WTC11 (cell line): ENCODE measurements around the gene THSD4. TPM values are rescaled to one million over a fixed set of nuclear protein-coding genes. Genes with fewer than 3 reads are reported as not detected.

Source experiments
- ATAC-seq: fragments of 200-7000 bp; cut with Tn5 transposase; 2 replicates; pipeline ENCODE4 v1.10.0; 2021; ENCODE audit warnings: mild to moderate bottlenecking, moderate library complexity
- CTCF ChIA-PET: fragments of 300-600 bp; sonication (Branson Sonifier 250); formaldehyde crosslinking; loops from one replicate; lab custom pipeline; 2021; ENCODE audit warnings: antibody characterized with exemption; lab: Charles Lee
- POLR2A ChIA-PET: fragments of 350-600 bp; sonication (Branson Sonifier 250); formaldehyde crosslinking; loops from one replicate; lab custom pipeline; 2021; ENCODE audit warnings: antibody characterized with exemption; lab: Charles Lee
- DNase-seq: peaks from one replicate; pipeline ENCODE4 v3.0.0; 2021; ENCODE audit warnings: low spot score
- H3K27ac Mint-ChIP-seq: 2 replicates; pipeline ENCODE4 v1.8.0; 2021; ENCODE audit warnings: mixed read lengths
- H3K27me3 Mint-ChIP-seq: 2 replicates; pipeline ENCODE4 v1.8.0; 2021; ENCODE audit warnings: low read depth, mild to moderate bottlenecking, moderate library complexity, mixed read lengths
- H3K36me3 Mint-ChIP-seq: 2 replicates; pipeline ENCODE4 v1.8.0; 2021; ENCODE audit warnings: mixed read lengths
- H3K4me1 Mint-ChIP-seq: 2 replicates; pipeline ENCODE4 v1.8.0; 2022; ENCODE audit warnings: mixed read lengths
- H3K4me3 Mint-ChIP-seq: 2 replicates; pipeline ENCODE4 v1.8.0; 2021; ENCODE audit warnings: mild to moderate bottlenecking, moderate library complexity, mixed read lengths
- H3K9me3 Mint-ChIP-seq: 2 replicates; pipeline ENCODE4 v1.8.0; 2021; ENCODE audit warnings: mixed read lengths
- CREB1 ChIP-seq: sonication (generic); formaldehyde crosslinking; IDR thresholded peaks from 2 replicates; pipeline ENCODE4 v1.8.0; 2023; ENCODE audit warnings: mild to moderate bottlenecking, missing genetic modification reagents
- ESRRA ChIP-seq: sonication (generic); formaldehyde crosslinking; IDR thresholded peaks from 2 replicates; pipeline ENCODE4 v1.8.1; 2022; ENCODE audit warnings: mild to moderate bottlenecking, missing genetic modification reagents, borderline replicate concordance
- FOXJ3 ChIP-seq: sonication (generic); formaldehyde crosslinking; IDR thresholded peaks from 2 replicates; pipeline ENCODE4 v1.9.0; 2021; ENCODE audit warnings: missing genetic modification reagents, mild to moderate bottlenecking, borderline replicate concordance
- GRHL2 ChIP-seq: fragments of 250-450 bp; sonication (Bioruptor Pico); IDR thresholded peaks from 2 replicates; pipeline ENCODE4 v1.8.0; 2022; ENCODE audit warnings: mild to moderate bottlenecking, moderate library complexity; ENCODE audit not compliant: insufficient replicate concordance, severe bottlenecking
- JUN ChIP-seq: sonication (generic); formaldehyde crosslinking; IDR thresholded peaks from 2 replicates; pipeline ENCODE4 v1.8.0; 2023; ENCODE audit warnings: mild to moderate bottlenecking, missing genetic modification reagents
- MLX ChIP-seq: sonication (generic); formaldehyde crosslinking; IDR thresholded peaks from 2 replicates; pipeline ENCODE4 v1.8.1; 2023; ENCODE audit warnings: mild to moderate bottlenecking, missing genetic modification reagents, moderate library complexity
- NR1H2 ChIP-seq: sonication (generic); formaldehyde crosslinking; IDR thresholded peaks from 2 replicates; pipeline ENCODE4 v1.9.0; 2021; ENCODE audit warnings: mild to moderate bottlenecking, moderate library complexity, missing genetic modification reagents
- RELA ChIP-seq: sonication (generic); formaldehyde crosslinking; IDR thresholded peaks from 2 replicates; pipeline ENCODE4 v1.8.1; 2022; ENCODE audit warnings: missing genetic modification reagents, mild to moderate bottlenecking, borderline replicate concordance
- SMAD3 ChIP-seq: sonication (generic); formaldehyde crosslinking; IDR thresholded peaks from 2 replicates; pipeline ENCODE4 v1.8.0; 2022; ENCODE audit warnings: missing genetic modification reagents, mild to moderate bottlenecking, borderline replicate concordance
- SMAD4 ChIP-seq: sonication (generic); formaldehyde crosslinking; IDR thresholded peaks from 2 replicates; pipeline ENCODE4 v1.8.0; 2022; ENCODE audit warnings: mild to moderate bottlenecking, missing genetic modification reagents
- ZBTB43 ChIP-seq: sonication (generic); formaldehyde crosslinking; IDR thresholded peaks from 2 replicates; pipeline ENCODE4 v1.8.1; 2023; ENCODE audit warnings: mild to moderate bottlenecking, missing genetic modification reagents
- ZNF138 ChIP-seq: sonication (generic); formaldehyde crosslinking; conservative IDR thresholded peaks from 2 replicates; pipeline ENCODE4 v1.8.1; 2022; ENCODE audit warnings: mild to moderate bottlenecking, moderate library complexity, missing genetic modification reagents
- ZNF416 ChIP-seq: fragments of 250-450 bp; sonication (Bioruptor Pico); IDR thresholded peaks from 2 replicates; pipeline ENCODE4 v1.9.0; 2021; ENCODE audit warnings: mild to moderate bottlenecking, inconsistent platforms
- ZNF512 ChIP-seq: sonication (generic); formaldehyde crosslinking; IDR thresholded peaks from 2 replicates; pipeline ENCODE4 v1.8.1; 2022; ENCODE audit warnings: missing genetic modification reagents, borderline replicate concordance
- ZNF671 ChIP-seq: fragments of 250-450 bp; sonication (Bioruptor Pico); IDR thresholded peaks from 2 replicates; pipeline ENCODE4 v1.8.0; 2021; ENCODE audit warnings: mild to moderate bottlenecking
- total RNA-seq: library from RNA; stranded (reverse); gene quantifications from 3 replicates; pipeline ENCODE4 v1.2.3, GENCODE V29; 2021
- TF ChIP-seq, protein P1 (sequence below): fragments of 250-450 bp; sonication (Bioruptor Pico); IDR thresholded peaks from 2 replicates; pipeline ENCODE4 v1.9.0; 2021; ENCODE audit warnings: mild to moderate bottlenecking
- TF ChIP-seq, protein P2 (sequence below): fragments of 250-450 bp; sonication (Bioruptor Pico); IDR thresholded peaks from 2 replicates; pipeline ENCODE4 v1.9.0; 2021; ENCODE audit warnings: mild to moderate bottlenecking, borderline replicate concordance
- TF ChIP-seq, protein P3 (sequence below): sonication (generic); formaldehyde crosslinking; IDR thresholded peaks from 2 replicates; pipeline ENCODE4 v1.8.1; 2023; ENCODE audit warnings: mild to moderate bottlenecking, missing genetic modification reagents

Gene THSD4
- total RNA-seq, 1 experiment from 2014 or later: 7.8 TPM

DNA sequence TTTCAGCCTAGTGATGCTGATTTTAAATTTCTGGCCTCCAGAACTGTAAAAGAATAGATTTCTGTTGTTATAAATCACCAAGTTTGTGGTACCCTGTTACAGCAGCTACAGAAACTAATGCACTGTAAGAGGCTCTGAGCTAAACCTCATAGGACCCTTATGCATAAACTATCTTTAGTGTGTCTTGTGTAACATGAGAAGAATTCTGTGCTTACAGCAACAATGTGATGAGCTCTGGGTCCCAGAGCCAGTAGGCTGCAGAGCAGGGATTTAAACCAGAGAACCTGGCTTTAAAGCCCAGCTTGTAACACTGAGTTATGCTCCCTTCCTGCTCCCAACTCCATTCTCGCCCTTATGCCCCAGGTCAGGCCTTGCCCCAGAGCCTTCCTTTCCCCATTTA is 113.1 kb downstream of the THSD4 start:
- H3K27me3 Mint-ChIP-seq: no peaks in the 10 kb centered on the region
- no peak overlapping the region for H3K4me3 Mint-ChIP-seq
- ChIA-PET CTCF (interaction anchor here (0.7 to 1.1 kb wide), 4 partner anchors 9 to 212 kb away, joined by 3 to 4 read pairs (median 3); no protein-coding TSS in a partner anchor), POLR2A (no interaction called here)
- H3K4me1 Mint-ChIP-seq: peaks cover 34% of the 10 kb centered on the region
- no peak; the same call in 1 of the 2 replicates for ATAC-seq
- no peaks in the 10 kb centered on the region for H3K36me3 Mint-ChIP-seq
- no peak overlapping the region for H3K27ac Mint-ChIP-seq
- DNase-seq: no peak
- TF ChIP-seq ESRRA (CRISPR knock-in tag): no peak
- no peak for TF ChIP-seq ZNF138 (CRISPR knock-in tag)
- TF ChIP-seq JUN (CRISPR knock-in tag): no peak
- TF ChIP-seq MLX: no peak
- no peak for TF ChIP-seq CREB1 (CRISPR knock-in tag)
- no peak for TF ChIP-seq FOXJ3 (CRISPR knock-in tag)
- TF ChIP-seq ZNF416 (CRISPR knock-in tag): no peak
- no peak for TF ChIP-seq SMAD4 (CRISPR knock-in tag)
- TF ChIP-seq, protein P1, sequence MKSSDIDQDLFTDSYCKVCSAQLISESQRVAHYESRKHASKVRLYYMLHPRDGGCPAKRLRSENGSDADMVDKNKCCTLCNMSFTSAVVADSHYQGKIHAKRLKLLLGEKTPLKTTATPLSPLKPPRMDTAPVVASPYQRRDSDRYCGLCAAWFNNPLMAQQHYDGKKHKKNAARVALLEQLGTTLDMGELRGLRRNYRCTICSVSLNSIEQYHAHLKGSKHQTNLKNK: no peak
- TF ChIP-seq ZBTB43 (CRISPR knock-in tag): no peak
- no peak for TF ChIP-seq ZNF512 (CRISPR knock-in tag)
- TF ChIP-seq, protein P2, sequence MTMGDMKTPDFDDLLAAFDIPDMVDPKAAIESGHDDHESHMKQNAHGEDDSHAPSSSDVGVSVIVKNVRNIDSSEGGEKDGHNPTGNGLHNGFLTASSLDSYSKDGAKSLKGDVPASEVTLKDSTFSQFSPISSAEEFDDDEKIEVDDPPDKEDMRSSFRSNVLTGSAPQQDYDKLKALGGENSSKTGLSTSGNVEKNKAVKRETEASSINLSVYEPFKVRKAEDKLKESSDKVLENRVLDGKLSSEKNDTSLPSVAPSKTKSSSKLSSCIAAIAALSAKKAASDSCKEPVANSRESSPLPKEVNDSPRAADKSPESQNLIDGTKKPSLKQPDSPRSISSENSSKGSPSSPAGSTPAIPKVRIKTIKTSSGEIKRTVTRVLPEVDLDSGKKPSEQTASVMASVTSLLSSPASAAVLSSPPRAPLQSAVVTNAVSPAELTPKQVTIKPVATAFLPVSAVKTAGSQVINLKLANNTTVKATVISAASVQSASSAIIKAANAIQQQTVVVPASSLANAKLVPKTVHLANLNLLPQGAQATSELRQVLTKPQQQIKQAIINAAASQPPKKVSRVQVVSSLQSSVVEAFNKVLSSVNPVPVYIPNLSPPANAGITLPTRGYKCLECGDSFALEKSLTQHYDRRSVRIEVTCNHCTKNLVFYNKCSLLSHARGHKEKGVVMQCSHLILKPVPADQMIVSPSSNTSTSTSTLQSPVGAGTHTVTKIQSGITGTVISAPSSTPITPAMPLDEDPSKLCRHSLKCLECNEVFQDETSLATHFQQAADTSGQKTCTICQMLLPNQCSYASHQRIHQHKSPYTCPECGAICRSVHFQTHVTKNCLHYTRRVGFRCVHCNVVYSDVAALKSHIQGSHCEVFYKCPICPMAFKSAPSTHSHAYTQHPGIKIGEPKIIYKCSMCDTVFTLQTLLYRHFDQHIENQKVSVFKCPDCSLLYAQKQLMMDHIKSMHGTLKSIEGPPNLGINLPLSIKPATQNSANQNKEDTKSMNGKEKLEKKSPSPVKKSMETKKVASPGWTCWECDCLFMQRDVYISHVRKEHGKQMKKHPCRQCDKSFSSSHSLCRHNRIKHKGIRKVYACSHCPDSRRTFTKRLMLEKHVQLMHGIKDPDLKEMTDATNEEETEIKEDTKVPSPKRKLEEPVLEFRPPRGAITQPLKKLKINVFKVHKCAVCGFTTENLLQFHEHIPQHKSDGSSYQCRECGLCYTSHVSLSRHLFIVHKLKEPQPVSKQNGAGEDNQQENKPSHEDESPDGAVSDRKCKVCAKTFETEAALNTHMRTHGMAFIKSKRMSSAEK (CRISPR knock-in tag): no peak
- no peak for TF ChIP-seq ZNF671 (CRISPR knock-in tag)
- no peak for TF ChIP-seq RELA (CRISPR knock-in tag)
- TF ChIP-seq, protein P3, sequence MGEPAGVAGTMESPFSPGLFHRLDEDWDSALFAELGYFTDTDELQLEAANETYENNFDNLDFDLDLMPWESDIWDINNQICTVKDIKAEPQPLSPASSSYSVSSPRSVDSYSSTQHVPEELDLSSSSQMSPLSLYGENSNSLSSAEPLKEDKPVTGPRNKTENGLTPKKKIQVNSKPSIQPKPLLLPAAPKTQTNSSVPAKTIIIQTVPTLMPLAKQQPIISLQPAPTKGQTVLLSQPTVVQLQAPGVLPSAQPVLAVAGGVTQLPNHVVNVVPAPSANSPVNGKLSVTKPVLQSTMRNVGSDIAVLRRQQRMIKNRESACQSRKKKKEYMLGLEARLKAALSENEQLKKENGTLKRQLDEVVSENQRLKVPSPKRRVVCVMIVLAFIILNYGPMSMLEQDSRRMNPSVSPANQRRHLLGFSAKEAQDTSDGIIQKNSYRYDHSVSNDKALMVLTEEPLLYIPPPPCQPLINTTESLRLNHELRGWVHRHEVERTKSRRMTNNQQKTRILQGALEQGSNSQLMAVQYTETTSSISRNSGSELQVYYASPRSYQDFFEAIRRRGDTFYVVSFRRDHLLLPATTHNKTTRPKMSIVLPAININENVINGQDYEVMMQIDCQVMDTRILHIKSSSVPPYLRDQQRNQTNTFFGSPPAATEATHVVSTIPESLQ (CRISPR knock-in tag): no peak
- TF ChIP-seq NR1H2: no peak
- no peak for TF ChIP-seq SMAD3
- TF ChIP-seq GRHL2 (CRISPR knock-in tag): no peak
- H3K9me3 Mint-ChIP-seq: peaks cover 7% of the 10 kb centered on the region
